ENCODE measurements around the gene TRIM65. TPM values are rescaled to one million over a fixed set of nuclear protein-coding genes. Genes with fewer than 3 reads are reported as not detected.

The TRIM65 gene
- total and polyA plus RNA-seq, 2 of the 13 experiments (the other 11 are each of a cell fraction or from before 2014, with no cell fraction given): 10.3 to 22.4 TPM

- TF ChIP-seq RFX1 (IDR thresholded peaks at IDR 0.05): no peak
- peak; percentile 79; the same call in 1 of the 2 replicates for TF ChIP-seq ZNF788 (CRISPR knock-in tag; IDR thresholded peaks at IDR 0.05; ENCODE audit: borderline replicate concordance)
- TF ChIP-seq ZNF251 (CRISPR knock-in tag; IDR thresholded peaks at IDR 0.05): no peak
- peak; percentile 31; the same call in 1 of the 2 replicates for TF ChIP-seq ETV5 (CRISPR knock-in tag; IDR thresholded peaks at IDR 0.05; ENCODE audit: borderline replicate concordance)
- TF ChIP-seq NFATC3 (CRISPR knock-in tag; IDR thresholded peaks at IDR 0.05): no peak
- no peak for TF ChIP-seq ZNF317 (CRISPR knock-in tag; IDR thresholded peaks at IDR 0.05)
- TF ChIP-seq PPARG (CRISPR knock-in tag; conservative IDR thresholded peaks at IDR 0.05): no peak; the same call in 1 of the 2 replicates
- no peak for TF ChIP-seq ZNF615 (CRISPR knock-in tag; IDR thresholded peaks at IDR 0.05; ENCODE audit: borderline replicate concordance)
- no peak for TF ChIP-seq TCF7 (IDR thresholded peaks at IDR 0.05; ENCODE audit: low read depth)
- TF ChIP-seq FOXK2 (IDR thresholded peaks at IDR 0.05): no peak
- TF ChIP-seq, protein P1, sequence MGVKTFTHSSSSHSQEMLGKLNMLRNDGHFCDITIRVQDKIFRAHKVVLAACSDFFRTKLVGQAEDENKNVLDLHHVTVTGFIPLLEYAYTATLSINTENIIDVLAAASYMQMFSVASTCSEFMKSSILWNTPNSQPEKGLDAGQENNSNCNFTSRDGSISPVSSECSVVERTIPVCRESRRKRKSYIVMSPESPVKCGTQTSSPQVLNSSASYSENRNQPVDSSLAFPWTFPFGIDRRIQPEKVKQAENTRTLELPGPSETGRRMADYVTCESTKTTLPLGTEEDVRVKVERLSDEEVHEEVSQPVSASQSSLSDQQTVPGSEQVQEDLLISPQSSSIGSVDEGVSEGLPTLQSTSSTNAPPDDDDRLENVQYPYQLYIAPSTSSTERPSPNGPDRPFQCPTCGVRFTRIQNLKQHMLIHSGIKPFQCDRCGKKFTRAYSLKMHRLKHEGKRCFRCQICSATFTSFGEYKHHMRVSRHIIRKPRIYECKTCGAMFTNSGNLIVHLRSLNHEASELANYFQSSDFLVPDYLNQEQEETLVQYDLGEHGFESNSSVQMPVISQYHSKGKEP (CRISPR knock-in tag; IDR thresholded peaks at IDR 0.05): no peak
- TF ChIP-seq SYNCRIP (IDR thresholded peaks at IDR 0.05; ENCODE audit: insufficient read depth, low read depth, low read length): no peak
- no peak for TF ChIP-seq NCOA1 (CRISPR knock-in tag; IDR thresholded peaks at IDR 0.05)
- peak; percentile 75 for TF ChIP-seq SALL1 (CRISPR knock-in tag; IDR thresholded peaks at IDR 0.05)
- peak; percentile 71; the same call in 1 of the 2 replicates for TF ChIP-seq CREB3 (CRISPR knock-in tag; IDR thresholded peaks at IDR 0.05)
- TF ChIP-seq ZNF570 (CRISPR knock-in tag; IDR thresholded peaks at IDR 0.05; ENCODE audit: borderline replicate concordance): no peak
- TF ChIP-seq ERF (CRISPR knock-in tag; IDR thresholded peaks at IDR 0.05): peak; percentile 26; the same call in 1 of the 2 replicates
- TF ChIP-seq ZNF331 (CRISPR knock-in tag; IDR thresholded peaks at IDR 0.05): peak; percentile 77; the same call in 1 of the 2 replicates
- 0 out of 2 replicates have a peak, but pooled peaks have one; percentile 57 for TF ChIP-seq ZNF256 (CRISPR knock-in tag; conservative IDR thresholded peaks at IDR 0.05)
- peak; percentile 96 for TF ChIP-seq REL (CRISPR knock-in tag; conservative IDR thresholded peaks at IDR 0.05)
- TF ChIP-seq, protein P2, sequence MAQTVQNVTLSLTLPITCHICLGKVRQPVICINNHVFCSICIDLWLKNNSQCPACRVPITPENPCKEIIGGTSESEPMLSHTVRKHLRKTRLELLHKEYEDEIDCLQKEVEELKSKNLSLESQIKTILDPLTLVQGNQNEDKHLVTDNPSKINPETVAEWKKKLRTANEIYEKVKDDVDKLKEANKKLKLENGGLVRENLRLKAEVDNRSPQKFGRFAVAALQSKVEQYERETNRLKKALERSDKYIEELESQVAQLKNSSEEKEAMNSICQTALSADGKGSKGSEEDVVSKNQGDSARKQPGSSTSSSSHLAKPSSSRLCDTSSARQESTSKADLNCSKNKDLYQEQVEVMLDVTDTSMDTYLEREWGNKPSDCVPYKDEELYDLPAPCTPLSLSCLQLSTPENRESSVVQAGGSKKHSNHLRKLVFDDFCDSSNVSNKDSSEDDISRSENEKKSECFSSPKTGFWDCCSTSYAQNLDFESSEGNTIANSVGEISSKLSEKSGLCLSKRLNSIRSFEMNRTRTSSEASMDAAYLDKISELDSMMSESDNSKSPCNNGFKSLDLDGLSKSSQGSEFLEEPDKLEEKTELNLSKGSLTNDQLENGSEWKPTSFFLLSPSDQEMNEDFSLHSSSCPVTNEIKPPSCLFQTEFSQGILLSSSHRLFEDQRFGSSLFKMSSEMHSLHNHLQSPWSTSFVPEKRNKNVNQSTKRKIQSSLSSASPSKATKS (CRISPR knock-in tag; IDR thresholded peaks at IDR 0.05): no peak
- TF ChIP-seq NFKBIZ (CRISPR knock-in tag; IDR thresholded peaks at IDR 0.05): peak; percentile 78; the same call in 1 of the 2 replicates
- TF ChIP-seq EP300 (IDR thresholded peaks at IDR 0.05; ENCODE audit: low read depth in 2 of 2, low read length in 2 of 2): no peak
- TF ChIP-seq EP300 (CRISPR knock-in tag; IDR thresholded peaks at IDR 0.05; ENCODE audit: borderline replicate concordance): no peak; the same call in 1 of the 2 replicates
- no peak for TF ChIP-seq HNRNPL (IDR thresholded peaks at IDR 0.05; ENCODE audit: low read depth, low read length)
- TF ChIP-seq CBX1 (IDR thresholded peaks at IDR 0.05; ENCODE audit: low read depth): no peak
- 0 out of 2 replicates have a peak, but pooled peaks have one; percentile 22 for TF ChIP-seq ZNF253 (CRISPR knock-in tag; IDR thresholded peaks at IDR 0.05; ENCODE audit: borderline replicate concordance)
- 0 out of 2 replicates have a peak, but pooled peaks have one; percentile 55 for TF ChIP-seq ZNF761 (CRISPR knock-in tag; conservative IDR thresholded peaks at IDR 0.05)
Measured at GRCh38 chr17:75896415-75897159, at the start of gene TRIM65 (continued).

Data from HepG2 (cell line).